ENCODE results near the gene MALRD1.

- no peak for TF ChIP-seq POLR2A (IDR thresholded peaks at IDR 0.05)
- TF ChIP-seq CTCF (IDR thresholded peaks at IDR 0.05): no peak
Observed at GRCh38 chr10:19328582-19328981, 280.0 kb downstream of the MALRD1 start.

Measured in uterus (tissue), 2 donors.